Smooth muscle cell (in vitro differentiated cells): ENCODE measurements around the gene COLGALT1. TPM values are rescaled to one million over a fixed set of nuclear protein-coding genes. Genes with fewer than 3 reads are reported as not detected.
A peak's percentile ranks its signal among the peaks of the same experiment; 100 is the strongest.

ENCODE experiments used
- DNase-seq: peaks from one replicate; lab custom pipeline; 2025; ENCODE audit not compliant: unreplicated experiment; lab: John Stamatoyannopoulos, UW
- H2AFZ ChIP-seq: fragments of 200-600 bp; sonication (generic); 2 replicates; pipeline ENCODE4 v1.6.0; 2016; ENCODE audit warnings: antibody characterized with exemption, low read depth, mild to moderate bottlenecking
- H3F3A ChIP-seq: fragments of 200-600 bp; sonication (generic); 2 replicates; pipeline ENCODE4 v1.6.0; 2017; ENCODE audit warnings: antibody characterized with exemption, low read depth
- H3K27ac ChIP-seq: fragments of 200-600 bp; sonication (generic); 2 replicates; pipeline ENCODE4 v1.5.1; 2016; ENCODE audit warnings: low read depth, mild to moderate bottlenecking
- H3K27me3 ChIP-seq: fragments of 200-600 bp; sonication (generic); 2 replicates; pipeline ENCODE4 v1.6.1; 2016; ENCODE audit warnings: low read depth, mild to moderate bottlenecking
- H3K36me3 ChIP-seq: fragments of 200-600 bp; sonication (generic); 2 replicates; pipeline ENCODE4 v1.5.1; 2016; ENCODE audit warnings: low read depth
- H3K4me1 ChIP-seq: fragments of 200-600 bp; sonication (generic); 2 replicates; pipeline ENCODE4 v1.5.1; 2016; ENCODE audit warnings: low read depth
- H3K4me2 ChIP-seq: fragments of 200-600 bp; sonication (generic); 2 replicates; pipeline ENCODE4 v1.6.0; 2016; ENCODE audit warnings: mild to moderate bottlenecking
- H3K4me3 ChIP-seq: fragments of 200-600 bp; sonication (generic); 2 replicates; pipeline ENCODE4 v1.5.1; 2016; ENCODE audit warnings: mild to moderate bottlenecking
- H3K79me2 ChIP-seq: fragments of 200-600 bp; sonication (generic); 2 replicates; pipeline ENCODE4 v1.6.0; 2016; ENCODE audit warnings: low read depth, mild to moderate bottlenecking
- H3K9ac ChIP-seq: fragments of 200-600 bp; sonication (generic); 2 replicates; pipeline ENCODE4 v1.6.0; 2016; ENCODE audit warnings: low read depth
- H3K9me3 ChIP-seq: fragments of 200-600 bp; sonication (generic); replicated peaks from 2 replicates; pipeline ENCODE4 v1.5.1; 2016; ENCODE audit warnings: low read depth
- H4K20me1 ChIP-seq: fragments of 200-600 bp; sonication (generic); 2 replicates; pipeline ENCODE4 v1.6.0; 2016; ENCODE audit warnings: low read depth
- CTCF ChIP-seq: fragments of 200-600 bp; sonication (generic); IDR thresholded peaks from 2 replicates; pipeline ENCODE4 v1.5.1; 2017; ENCODE audit warnings: borderline replicate concordance, mild to moderate bottlenecking, antibody characterized with exemption; ENCODE audit not compliant: insufficient read depth, poor library complexity, severe bottlenecking
- WGBS: methylation state at CpG from one replicate; pipeline ENCODE4 v1.1.7; 2016; ENCODE audit warnings: low lambda C conversion rate; 5-methylcytosine and 5-hydroxymethylcytosine counted together
- polyA plus RNA-seq: library from polyadenylated mRNA; unstranded; fragments of >200 nt; fragmentation: Nextera tagmentation; extraction: Ambion mirVana; gene quantifications from 2 replicates; pipeline ENCODE4 v1.2.1, GENCODE V29; 2016
- total RNA-seq: library from RNA; depleted of rRNA; stranded (reverse); fragments of >200 nt; gene quantifications from 2 replicates; pipeline ENCODE4 v1.2.3, GENCODE V29; 2014

The COLGALT1 gene
- total and polyA plus RNA-seq, 2 experiments from 2014 or later, result 126 to 151 TPM

DNA sequence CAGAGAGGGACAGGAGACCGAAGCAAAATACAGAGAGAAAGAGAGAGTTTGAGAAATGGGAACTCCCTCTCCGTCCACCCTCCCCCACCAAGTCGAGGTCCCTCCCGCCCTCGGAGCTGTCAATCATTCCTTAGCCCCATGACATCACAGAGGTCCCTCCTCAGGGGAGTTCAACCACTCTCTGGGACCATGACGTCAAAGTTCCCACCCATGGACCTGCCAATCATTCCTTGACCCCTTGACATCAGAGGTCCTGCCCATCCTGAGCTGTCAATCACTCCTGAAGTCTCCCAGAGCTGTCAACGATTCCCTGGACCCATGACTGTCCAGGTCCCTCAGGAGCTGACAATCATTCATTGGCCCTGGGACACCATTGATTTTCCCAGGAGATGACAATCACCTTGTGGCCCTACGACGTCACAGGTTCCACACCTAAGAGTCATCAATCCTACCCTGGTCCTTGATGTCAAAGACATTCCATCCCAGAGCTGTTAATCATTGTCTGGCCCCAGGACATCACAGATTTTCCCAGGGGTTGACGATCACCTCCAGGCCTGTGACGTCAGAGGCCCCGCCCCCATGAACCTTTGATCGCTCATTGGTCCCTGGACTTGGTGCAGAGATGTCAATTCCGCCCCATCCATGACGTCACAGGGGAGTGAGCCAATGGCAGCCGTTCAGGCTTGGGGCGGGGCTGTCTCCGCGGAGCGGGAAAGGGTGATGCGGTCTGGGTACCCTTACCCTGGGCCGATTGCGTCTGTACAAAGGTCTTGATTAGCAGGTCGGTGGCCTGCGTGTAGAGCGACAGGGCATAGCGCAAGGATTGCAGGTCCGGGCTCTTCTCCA lies 61.7 kb downstream of the COLGALT1 start:
- H3K27ac ChIP-seq, result no peak overlapping the region
- H3K4me1 ChIP-seq, result no peaks in the 10 kb centered on the region
- H3K4me2 ChIP-seq, result peak overlapping the region; percentile 73
- H3K79me2 ChIP-seq, result no peaks in the 10 kb centered on the region
- DNase-seq, result no peak
- peak overlapping the region; percentile 16 for H3K4me3 ChIP-seq
- no peaks in the 10 kb centered on the region for H3F3A ChIP-seq
- H3K9ac ChIP-seq, result no peak overlapping the region
- no peak for TF ChIP-seq CTCF
- no peak overlapping the region for H2AFZ ChIP-seq
- H3K27me3 ChIP-seq, result no peaks in the 10 kb centered on the region
- 77% methylated on average over 27 of the region's 28 CpGs for WGBS
- no peaks in the 10 kb centered on the region for H3K9me3 ChIP-seq
- no peaks in the 10 kb centered on the region for H4K20me1 ChIP-seq
- H3K36me3 ChIP-seq, result no peaks in the 10 kb centered on the region

DNA sequence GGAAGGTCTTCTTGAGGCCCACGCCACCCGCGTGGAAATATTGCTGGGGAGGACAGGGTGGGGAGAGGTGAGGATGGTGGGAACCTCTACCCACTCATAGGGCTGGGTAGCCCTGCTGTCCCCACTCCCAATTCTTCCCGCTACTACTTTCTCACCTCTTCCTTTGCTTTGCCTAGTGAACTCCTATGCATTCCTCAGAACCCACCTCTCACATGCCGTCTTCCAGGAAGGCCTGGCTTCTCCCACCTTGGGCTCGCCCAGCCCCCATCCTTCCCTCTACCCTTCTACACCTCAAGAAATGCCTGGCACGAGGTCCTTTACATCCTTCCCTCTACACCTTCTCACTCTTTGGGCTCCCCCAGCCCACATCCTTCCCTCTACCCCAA lies 62.4 kb downstream of the COLGALT1 start:
- Histone ChIP-seq H3K79me2 (no peaks in the 10 kb centered on the region), H4K20me1 (no peaks in the 10 kb centered on the region), H3K4me3 (no peak overlapping the region), H3K9me3 (no peaks in the 10 kb centered on the region), H3K27ac (no peak overlapping the region), H3K36me3 (no peaks in the 10 kb centered on the region), H2AFZ (no peak overlapping the region), H3K9ac (no peak overlapping the region), H3K4me2 (no peak overlapping the region), H3K4me1 (no peaks in the 10 kb centered on the region), H3K27me3 (no peaks in the 10 kb centered on the region), H3F3A (no peaks in the 10 kb centered on the region)
- DNase-seq, result no peak
- TF ChIP-seq CTCF, result no peak
- 92% methylated on average over 7 of the region's 7 CpGs for WGBS

- no peak overlapping the region for H3K4me3 ChIP-seq
- H3K36me3 ChIP-seq, result no peaks in the 10 kb centered on the region
- H3K27me3 ChIP-seq, result no peaks in the 10 kb centered on the region
- H3K4me2 ChIP-seq, result no peak overlapping the region
- no peaks in the 10 kb centered on the region for H3F3A ChIP-seq
- no peaks in the 10 kb centered on the region for H3K4me1 ChIP-seq
- DNase-seq, result no peak
- H3K9me3 ChIP-seq, result no peaks in the 10 kb centered on the region
- H4K20me1 ChIP-seq, result no peaks in the 10 kb centered on the region
- no peak overlapping the region for H3K9ac ChIP-seq
- H3K79me2 ChIP-seq, result no peaks in the 10 kb centered on the region
- no peak overlapping the region for H2AFZ ChIP-seq
- WGBS, result 94% methylated on average over 7 of the region's 7 CpGs
- H3K27ac ChIP-seq, result no peak overlapping the region
- TF ChIP-seq CTCF, result no peak
Observed at GRCh38 chr19:17618281-17618903, 62.9 kb downstream of the COLGALT1 start.
